KMS-11 (cell line): Measurements from ENCODE around the gene PSME3.

ENCODE experiments used
- H2AFZ ChIP-seq: fragments of 200-600 bp; sonication (generic); 2 replicates; pipeline ENCODE4 v1.6.1; 2016; ENCODE audit warnings: antibody characterized with exemption, mixed run types, low read depth
- H3K27ac ChIP-seq: fragments of 200-600 bp; sonication (generic); 2 replicates; pipeline ENCODE4 v1.6.1; 2016; ENCODE audit warnings: mild to moderate bottlenecking, mixed run types
- H3K27me3 ChIP-seq: fragments of 200-600 bp; sonication (generic); 2 replicates; pipeline ENCODE4 v1.6.1; 2017; ENCODE audit warnings: mild to moderate bottlenecking, low read depth, mixed run types, moderate library complexity; ENCODE audit not compliant: insufficient read depth
- H3K36me3 ChIP-seq: fragments of 200-600 bp; sonication (generic); 2 replicates; pipeline ENCODE4 v1.6.1; 2017; ENCODE audit warnings: mild to moderate bottlenecking, mixed run types; ENCODE audit not compliant: insufficient read depth
- H3K4me1 ChIP-seq: fragments of 200-600 bp; sonication (generic); 2 replicates; pipeline ENCODE4 v1.6.1; 2016; ENCODE audit warnings: mild to moderate bottlenecking, low read depth, mixed run types; ENCODE audit not compliant: poor library complexity, severe bottlenecking
- H3K4me2 ChIP-seq: fragments of 200-600 bp; sonication (generic); 2 replicates; pipeline ENCODE4 v1.7.0; 2016; ENCODE audit warnings: mild to moderate bottlenecking, mixed run types
- H3K4me3 ChIP-seq: fragments of 200-600 bp; sonication (generic); IDR thresholded peaks from 2 replicates; pipeline ENCODE4 v1.6.1; 2017; ENCODE audit warnings: low read depth, low read length, mixed read lengths; ENCODE audit not compliant: insufficient read depth
- H3K79me2 ChIP-seq: fragments of 200-600 bp; sonication (generic); 2 replicates; pipeline ENCODE4 v1.6.1; 2016; ENCODE audit warnings: low read depth, mixed run types; ENCODE audit not compliant: insufficient read depth
- H3K9ac ChIP-seq: fragments of 200-600 bp; sonication (generic); 2 replicates; pipeline ENCODE4 v1.6.1; 2016; ENCODE audit warnings: mild to moderate bottlenecking, mixed run types
- H4K20me1 ChIP-seq: fragments of 200-600 bp; sonication (generic); 2 replicates; pipeline ENCODE4 v1.6.1; 2016; ENCODE audit warnings: mild to moderate bottlenecking, mixed run types; ENCODE audit not compliant: insufficient read depth
- TF ChIP-seq, protein P1 (sequence below): fragments of 200-600 bp; sonication (generic); conservative IDR thresholded peaks from 2 replicates; pipeline ENCODE4 v1.6.1; 2017; ENCODE audit warnings: low read depth, mild to moderate bottlenecking, antibody characterized with exemption, low read length, moderate library complexity, mixed read lengths

PSME3 gene

GRCh38 chr17:42787266-42787665, 45.9 kb upstream of the PSME3 start:
- Histone ChIP-seq H3K79me2 (no peaks in the 10 kb centered on the region), H3K9ac (no peak overlapping the region), H2AFZ (no peak overlapping the region), H3K36me3 (no peaks in the 10 kb centered on the region), H3K4me1 (no peaks in the 10 kb centered on the region), H3K4me3 (no peak overlapping the region), H3K4me2 (no peak overlapping the region), H4K20me1 (no peaks in the 10 kb centered on the region), H3K27ac (no peak overlapping the region), H3K27me3 (peaks cover 41% of the 10 kb centered on the region)
- TF ChIP-seq, protein P1, sequence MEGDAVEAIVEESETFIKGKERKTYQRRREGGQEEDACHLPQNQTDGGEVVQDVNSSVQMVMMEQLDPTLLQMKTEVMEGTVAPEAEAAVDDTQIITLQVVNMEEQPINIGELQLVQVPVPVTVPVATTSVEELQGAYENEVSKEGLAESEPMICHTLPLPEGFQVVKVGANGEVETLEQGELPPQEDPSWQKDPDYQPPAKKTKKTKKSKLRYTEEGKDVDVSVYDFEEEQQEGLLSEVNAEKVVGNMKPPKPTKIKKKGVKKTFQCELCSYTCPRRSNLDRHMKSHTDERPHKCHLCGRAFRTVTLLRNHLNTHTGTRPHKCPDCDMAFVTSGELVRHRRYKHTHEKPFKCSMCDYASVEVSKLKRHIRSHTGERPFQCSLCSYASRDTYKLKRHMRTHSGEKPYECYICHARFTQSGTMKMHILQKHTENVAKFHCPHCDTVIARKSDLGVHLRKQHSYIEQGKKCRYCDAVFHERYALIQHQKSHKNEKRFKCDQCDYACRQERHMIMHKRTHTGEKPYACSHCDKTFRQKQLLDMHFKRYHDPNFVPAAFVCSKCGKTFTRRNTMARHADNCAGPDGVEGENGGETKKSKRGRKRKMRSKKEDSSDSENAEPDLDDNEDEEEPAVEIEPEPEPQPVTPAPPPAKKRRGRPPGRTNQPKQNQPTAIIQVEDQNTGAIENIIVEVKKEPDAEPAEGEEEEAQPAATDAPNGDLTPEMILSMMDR, result no peak

- TF ChIP-seq, protein P1, result no peak
- Histone ChIP-seq H3K79me2 (no peaks in the 10 kb centered on the region), H3K4me1 (no peaks in the 10 kb centered on the region), H3K36me3 (no peaks in the 10 kb centered on the region), H3K4me3 (no peak overlapping the region), H3K4me2 (no peak overlapping the region), H3K27me3 (no peaks in the 10 kb centered on the region; the same call in 1 of the 2 replicates), H3K27ac (no peak overlapping the region), H3K9ac (no peak overlapping the region), H2AFZ (no peak overlapping the region), H4K20me1 (no peaks in the 10 kb centered on the region)
Measured at GRCh38 chr17:42791948-42792347, 41.2 kb upstream of the PSME3 start.

DNA sequence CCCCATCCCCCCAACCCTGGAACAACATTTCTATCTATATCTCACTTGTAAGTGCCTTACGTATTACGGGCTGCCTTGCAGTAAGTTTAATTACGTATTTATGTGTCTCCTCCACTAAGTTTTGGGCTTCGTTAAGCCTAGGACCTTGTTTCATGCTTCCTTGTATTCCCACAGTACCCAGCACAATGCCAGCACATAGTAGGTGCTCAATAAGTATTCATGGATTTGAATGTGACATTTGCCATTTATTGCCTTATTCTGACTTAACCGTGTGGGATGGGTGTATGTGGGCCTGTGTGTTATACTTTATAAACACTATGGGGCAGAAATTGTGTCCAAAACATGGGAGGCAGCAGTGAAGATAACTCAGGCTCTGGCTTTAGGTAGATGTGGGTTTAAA, 40.7 kb upstream of the PSME3 start:
- TF ChIP-seq, protein P1, result no peak
- H3K4me2 ChIP-seq, result no peak overlapping the region
- no peak overlapping the region for H2AFZ ChIP-seq
- H3K27me3 ChIP-seq, result no peaks in the 10 kb centered on the region; the same call in 1 of the 2 replicates
- no peak overlapping the region for H3K27ac ChIP-seq
- H3K79me2 ChIP-seq, result no peaks in the 10 kb centered on the region; the same call in 1 of the 2 replicates
- H3K4me3 ChIP-seq, result no peak overlapping the region
- no peaks in the 10 kb centered on the region for H3K36me3 ChIP-seq
- no peaks in the 10 kb centered on the region for H4K20me1 ChIP-seq
- H3K4me1 ChIP-seq, result peaks cover 3% of the 10 kb centered on the region
- H3K9ac ChIP-seq, result no peak overlapping the region

- Histone ChIP-seq H3K79me2 (no peaks in the 10 kb centered on the region; the same call in 1 of the 2 replicates), H2AFZ (no peak overlapping the region), H3K4me2 (no peak overlapping the region), H3K27ac (no peak overlapping the region), H3K4me1 (peaks cover 13% of the 10 kb centered on the region), H3K9ac (no peak overlapping the region), H4K20me1 (no peaks in the 10 kb centered on the region), H3K27me3 (no peaks in the 10 kb centered on the region), H3K36me3 (no peaks in the 10 kb centered on the region), H3K4me3 (no peak overlapping the region)
- TF ChIP-seq, protein P1, result no peak
Measured at GRCh38 chr17:42795061-42795460, 38.1 kb upstream of the PSME3 start.
